Thoracic aorta (tissue), 2 donors: ENCODE measurements around the gene NGRN. TPM values are rescaled to one million over a fixed set of nuclear protein-coding genes. Genes with fewer than 3 reads are reported as not detected.

Experiments used
- ATAC-seq: fragments of 150-250 bp; one replicate; pipeline ENCODE4 v1.8.0; 2017; ENCODE audit warnings: low read depth; ENCODE audit not compliant: insufficient number of reproducible peaks, low FRiP score
- DNase-seq: peaks from one replicate; pipeline ENCODE4 v3.0.0-alpha.2; 2020; ENCODE audit warnings: low spot score
- H3K27ac ChIP-seq, 2 donors: fragments of 200-600 bp; sonication (generic); 1 replicate in 1 of 2; 2 replicates in 1 of 2; pipeline ENCODE4 v1.5.1; 2016; ENCODE audit warnings: mild to moderate bottlenecking in 2 of 2, moderate library complexity in 2 of 2
- H3K27me3 ChIP-seq: fragments of 200-600 bp; sonication (generic); replicated peaks from 2 replicates; pipeline ENCODE4 v1.6.0; 2016; ENCODE audit warnings: mild to moderate bottlenecking; ENCODE audit not compliant: insufficient read depth
- H3K36me3 ChIP-seq: fragments of 200-600 bp; sonication (generic); one replicate; pipeline ENCODE4 v1.5.1; 2016
- H3K4me1 ChIP-seq, 2 donors: fragments of 200-600 bp; sonication (generic); 1 replicate in 1 of 2; 2 replicates in 1 of 2; pipeline versions ENCODE4 v1.5.1 to v1.6.0; 2016; ENCODE audit warnings: low read depth in 2 of 2, mild to moderate bottlenecking in 1 of 2; ENCODE audit not compliant: control insufficient read depth in 1 of 2
- H3K4me3 ChIP-seq: fragments of 200-600 bp; sonication (generic); 2 replicates; pipeline ENCODE4 v1.5.1; 2016; ENCODE audit warnings: mild to moderate bottlenecking
- H3K9me3 ChIP-seq: fragments of 200-600 bp; sonication (generic); 2 replicates; pipeline ENCODE4 v1.5.1; 2016
- CTCF ChIP-seq: fragments of 200-600 bp; sonication (generic); IDR thresholded peaks from one replicate; pipeline ENCODE4 v1.5.1; 2019; ENCODE audit warnings: antibody characterized with exemption
- total RNA-seq, 2 donors: library from RNA; depleted of rRNA; stranded (reverse); fragments of >200 nt; gene quantifications; one replicate each; pipeline versions ENCODE4 v1.1.0 to v1.2.3, GENCODE V29; 2016

NGRN gene
- total RNA-seq, 2 donors from 2014 or later, result 63.5 to 97.5 TPM

GRCh38 chr15:90318591-90318990 lies 53.1 kb downstream of the NGRN start:
- no peak overlapping the region for H3K27ac ChIP-seq
- no peak for ATAC-seq

GRCh38 chr15:90320062-90320884 lies 54.8 kb downstream of the NGRN start:
- peak; percentile 98 for TF ChIP-seq CTCF
- H3K36me3 ChIP-seq, result no peaks in the 10 kb centered on the region
- peak overlapping the region; percentile 15 to 26 for H3K27ac ChIP-seq
- peak; percentile 68 for ATAC-seq
- peaks cover 9 to 20% of the 10 kb centered on the region in 2 donors for H3K4me1 ChIP-seq
- no peaks in the 10 kb centered on the region for H3K9me3 ChIP-seq
- DNase-seq, result peak; percentile 45
- no peaks in the 10 kb centered on the region for H3K27me3 ChIP-seq
- peak overlapping the region; percentile 17 for H3K4me3 ChIP-seq

More at GRCh38 chr15:90318591-90318990, 53.1 kb downstream of the NGRN start:
- Histone ChIP-seq H3K36me3 (no peaks in the 10 kb centered on the region), H3K9me3 (no peaks in the 10 kb centered on the region), H3K27me3 (no peaks in the 10 kb centered on the region), H3K4me3 (no peak overlapping the region), H3K4me1 (peaks cover 9 to 20% of the 10 kb centered on the region in 2 donors)
- DNase-seq, result no peak
- no peak for TF ChIP-seq CTCF

GRCh38 chr15:90320885-90321278 lies 55.4 kb downstream of the NGRN start:
- no peak for DNase-seq
- H3K27ac ChIP-seq, result no peak overlapping the region
- ATAC-seq, result no peak
- H3K9me3 ChIP-seq, result no peaks in the 10 kb centered on the region
- no peak overlapping the region for H3K4me3 ChIP-seq
- no peaks in the 10 kb centered on the region for H3K27me3 ChIP-seq
- peaks cover 5 to 14% of the 10 kb centered on the region in 2 donors for H3K4me1 ChIP-seq
- H3K36me3 ChIP-seq, result no peaks in the 10 kb centered on the region
- no peak for TF ChIP-seq CTCF

Other genes with a start within 250 kb of the NGRN start
- gene IDH2, start 163.2 kb upstream of the NGRN start, total RNA-seq, result 10 to 100 TPM; 24.5 to 46.6 TPM
- gene SEMA4B, start 64.3 kb upstream of the NGRN start, total RNA-seq, result 10 to 100 TPM; 26.9 to 38.4 TPM
- gene CIB1, start 31.7 kb upstream of the NGRN start, total RNA-seq, result 10 to 100 TPM; 18.0 to 35.6 TPM
- gene GDPGP1, start 31.5 kb upstream of the NGRN start, total RNA-seq, result 10 to 100 TPM in 1 of 2 donors, 1 to 10 TPM in 1; 5.0 to 23.4 TPM
- gene TTLL13, start 16.1 kb upstream of the NGRN start, total RNA-seq, result not detected
- 1 to 10 TPM; 1.6 to 7.7 TPM for gene ZNF774, start 86.6 kb downstream of the NGRN start, total RNA-seq
- gene IQGAP1, start 122.6 kb downstream of the NGRN start, total RNA-seq, result 100 to 1,000 TPM; 280 to 340 TPM